Progenitor cell of endocrine pancreas (in vitro differentiated cells): ENCODE data around the gene ATXN1. TPM values are rescaled to one million over a fixed set of nuclear protein-coding genes. Genes with fewer than 3 reads are reported as not detected.

Experiments
- DNase-seq: peaks from one replicate; pipeline ENCODE4 v3.0.0; 2021; ENCODE audit warnings: low spot score; ENCODE audit not compliant: unreplicated experiment
- H3K27ac Mint-ChIP-seq: 2 replicates; pipeline ENCODE4 v1.8.0; 2021; ENCODE audit warnings: mild to moderate bottlenecking, moderate library complexity, mixed read lengths
- H3K27me3 Mint-ChIP-seq: 2 replicates; pipeline ENCODE4 v1.8.0; 2021; ENCODE audit warnings: mixed read lengths
- H3K36me3 Mint-ChIP-seq: 2 replicates; pipeline ENCODE4 v1.8.0; 2022; ENCODE audit warnings: mixed read lengths; ENCODE audit not compliant: insufficient read depth
- H3K4me1 Mint-ChIP-seq: 2 replicates; pipeline ENCODE4 v1.8.0; 2021; ENCODE audit warnings: low read depth, mixed read lengths
- H3K4me3 Mint-ChIP-seq: 2 replicates; pipeline ENCODE4 v1.8.0; 2021; ENCODE audit warnings: low read depth, mild to moderate bottlenecking, moderate library complexity, mixed read lengths
- H3K9me3 Mint-ChIP-seq: 2 replicates; pipeline ENCODE4 v1.8.0; 2021; ENCODE audit warnings: low read depth, mixed read lengths
- total RNA-seq: library from RNA; stranded (reverse); gene quantifications from 2 replicates; pipeline ENCODE4 v1.2.1, GENCODE V29; 2021
- TF ChIP-seq, protein P1 (sequence below): fragments of 200-600 bp; sonication (generic); IDR thresholded peaks from one replicate; pipeline ENCODE4 v1.5.0; 2021; ENCODE audit warnings: antibody characterized with exemption, mild to moderate bottlenecking; ENCODE audit not compliant: unreplicated experiment

ATXN1 gene
- total RNA-seq, 1 donor from 2014 or later, result 35.8 TPM

GRCh38 chr6:16727996-16728395 lies 33.3 kb downstream of the ATXN1 start:
- peaks cover 32% of the 10 kb centered on the region for H3K4me1 Mint-ChIP-seq
- no peak overlapping the region for H3K27ac Mint-ChIP-seq

GRCh38 chr6:16725145-16725864 lies 36.0 kb downstream of the ATXN1 start:
- peaks cover 30% of the 10 kb centered on the region for H3K4me1 Mint-ChIP-seq
- H3K27ac Mint-ChIP-seq, result no peak overlapping the region
- no peaks in the 10 kb centered on the region for H3K36me3 Mint-ChIP-seq
- H3K9me3 Mint-ChIP-seq, result no peaks in the 10 kb centered on the region
- DNase-seq, result no peak
- H3K27me3 Mint-ChIP-seq, result no peaks in the 10 kb centered on the region
- H3K4me3 Mint-ChIP-seq, result no peak overlapping the region
- TF ChIP-seq, protein P1, sequence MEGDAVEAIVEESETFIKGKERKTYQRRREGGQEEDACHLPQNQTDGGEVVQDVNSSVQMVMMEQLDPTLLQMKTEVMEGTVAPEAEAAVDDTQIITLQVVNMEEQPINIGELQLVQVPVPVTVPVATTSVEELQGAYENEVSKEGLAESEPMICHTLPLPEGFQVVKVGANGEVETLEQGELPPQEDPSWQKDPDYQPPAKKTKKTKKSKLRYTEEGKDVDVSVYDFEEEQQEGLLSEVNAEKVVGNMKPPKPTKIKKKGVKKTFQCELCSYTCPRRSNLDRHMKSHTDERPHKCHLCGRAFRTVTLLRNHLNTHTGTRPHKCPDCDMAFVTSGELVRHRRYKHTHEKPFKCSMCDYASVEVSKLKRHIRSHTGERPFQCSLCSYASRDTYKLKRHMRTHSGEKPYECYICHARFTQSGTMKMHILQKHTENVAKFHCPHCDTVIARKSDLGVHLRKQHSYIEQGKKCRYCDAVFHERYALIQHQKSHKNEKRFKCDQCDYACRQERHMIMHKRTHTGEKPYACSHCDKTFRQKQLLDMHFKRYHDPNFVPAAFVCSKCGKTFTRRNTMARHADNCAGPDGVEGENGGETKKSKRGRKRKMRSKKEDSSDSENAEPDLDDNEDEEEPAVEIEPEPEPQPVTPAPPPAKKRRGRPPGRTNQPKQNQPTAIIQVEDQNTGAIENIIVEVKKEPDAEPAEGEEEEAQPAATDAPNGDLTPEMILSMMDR, result no peak

More at GRCh38 chr6:16727996-16728395, 33.3 kb downstream of the ATXN1 start:
- no peaks in the 10 kb centered on the region for H3K27me3 Mint-ChIP-seq
- TF ChIP-seq, protein P1, result no peak
- no peaks in the 10 kb centered on the region for H3K9me3 Mint-ChIP-seq
- no peak for DNase-seq
- H3K4me3 Mint-ChIP-seq, result no peak overlapping the region
- H3K36me3 Mint-ChIP-seq, result peaks cover 1% of the 10 kb centered on the region

- H3K4me1 Mint-ChIP-seq, result peaks cover 26% of the 10 kb centered on the region
These were observed 37.4 kb downstream of the ATXN1 start for GRCh38 chr6:16723826-16724225.

DNA sequence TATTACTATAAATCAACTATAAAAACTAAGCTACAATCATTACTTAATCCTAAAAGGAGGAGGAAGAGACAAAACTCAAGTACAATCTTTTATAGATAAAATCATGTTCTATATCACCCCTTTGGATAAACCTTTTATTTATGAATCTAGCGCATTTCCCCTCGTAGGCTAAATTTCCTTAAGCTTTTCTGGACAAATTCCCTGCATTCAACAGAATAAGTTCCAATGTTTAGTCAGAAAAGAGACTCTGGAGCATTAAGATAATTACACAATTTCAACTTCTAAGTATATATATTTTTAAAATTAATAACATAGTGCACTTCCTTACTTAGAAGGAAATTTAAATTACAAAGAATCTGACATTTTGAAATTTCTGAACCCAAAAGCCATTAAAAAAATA lies 37.9 kb downstream of the ATXN1 start:
- Mint-ChIP-seq H3K27me3 (no peaks in the 10 kb centered on the region), H3K36me3 (no peaks in the 10 kb centered on the region), H3K27ac (no peak overlapping the region), H3K9me3 (no peaks in the 10 kb centered on the region), H3K4me1 (peaks cover 25% of the 10 kb centered on the region), H3K4me3 (no peak overlapping the region)
- TF ChIP-seq, protein P1, result no peak
- no peak for DNase-seq

More at GRCh38 chr6:16723826-16724225, 37.4 kb downstream of the ATXN1 start:
- Mint-ChIP-seq H3K9me3 (no peaks in the 10 kb centered on the region), H3K27me3 (no peaks in the 10 kb centered on the region), H3K27ac (peak overlapping the region; percentile 80), H3K36me3 (no peaks in the 10 kb centered on the region), H3K4me3 (no peak overlapping the region)
- TF ChIP-seq, protein P1, result no peak
- DNase-seq, result no peak

DNA sequence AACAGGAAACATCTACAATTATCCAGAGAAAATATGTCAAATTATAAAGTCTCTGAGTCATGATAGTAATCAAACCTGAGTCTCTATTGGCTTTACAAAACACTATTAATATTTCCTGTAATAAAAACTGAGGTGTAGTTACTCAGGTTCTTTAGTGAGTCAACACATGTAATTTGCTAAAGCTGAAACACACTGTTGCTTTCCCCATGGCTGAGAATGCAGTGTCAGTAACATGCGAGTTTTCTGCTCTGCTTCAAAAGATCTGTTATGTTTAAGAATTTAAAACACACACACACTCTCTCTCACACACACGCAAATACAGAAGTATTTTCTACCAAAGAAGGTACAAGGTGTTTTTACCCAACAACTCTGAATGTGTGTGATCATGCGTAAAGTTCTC lies 38.6 kb downstream of the ATXN1 start:
- TF ChIP-seq, protein P1, result no peak
- DNase-seq, result no peak
- no peak overlapping the region for H3K4me3 Mint-ChIP-seq
- no peaks in the 10 kb centered on the region for H3K9me3 Mint-ChIP-seq
- H3K27ac Mint-ChIP-seq, result no peak overlapping the region
- no peaks in the 10 kb centered on the region for H3K36me3 Mint-ChIP-seq
- no peaks in the 10 kb centered on the region for H3K27me3 Mint-ChIP-seq
- H3K4me1 Mint-ChIP-seq, result peaks cover 25% of the 10 kb centered on the region
